Colonic mucosa (tissue), 4 donors: ENCODE data around the gene COPS4. TPM values are rescaled to one million over a fixed set of nuclear protein-coding genes. Genes with fewer than 3 reads are reported as not detected.
"Not testable (repeated sequence)": the region's sequence is repeated elsewhere in the genome, so short reads cannot be mapped to it uniquely, and the experiment has no call there.

Experiments used
- DNase-seq: peaks from one replicate; pipeline ENCODE4 v3.0.0-alpha.2; 2020
- H3K27ac ChIP-seq: fragments of 200-600 bp; one replicate; pipeline ENCODE4 v1.8.0; 2021
- H3K27me3 ChIP-seq: fragments of 200-600 bp; one replicate; pipeline ENCODE4 v1.8.0; 2021
- H3K36me3 ChIP-seq: fragments of 200-600 bp; one replicate; pipeline ENCODE4 v1.8.0; 2021
- H3K4me1 ChIP-seq: fragments of 200-600 bp; one replicate; pipeline ENCODE4 v1.8.0; 2021; ENCODE audit warnings: mild to moderate bottlenecking
- H3K4me3 ChIP-seq: fragments of 200-600 bp; one replicate; pipeline ENCODE4 v1.8.0; 2021
- H3K9ac ChIP-seq, 2 donors: one replicate each; pipeline ENCODE4 v1.7.0; 2013; ENCODE audit warnings: control low read depth in 2 of 2, low read depth in 2 of 2, low read length in 2 of 2
- H3K9me3 ChIP-seq: fragments of 200-600 bp; one replicate; pipeline ENCODE4 v1.8.0; 2021
- intact Hi-C: fragments of 100-400 bp; cut with DNase I; formaldehyde crosslinking; loops from one replicate; pipeline ENCODE4 v1.14.1; 2022
- total RNA-seq, 2 donors: library from RNA; stranded (reverse); fragmentation: NEBNext Ultra II Directional in 1 of 2; extraction: Animal tissue kit (Norgen Biotek cat#: 25700) in 1 of 2; gene quantifications; one replicate each; pipeline ENCODE4 v1.2.1, GENCODE V29; 2021
- TF ChIP-seq, protein P1 (sequence below): fragments of 200-600 bp; IDR thresholded peaks from one replicate; pipeline ENCODE4 v1.8.0; 2022; ENCODE audit warnings: antibody characterized with exemption, mild to moderate bottlenecking
- donor health status: healthy.
- donor health status: DM: no; HTN: no; CAD: no.
- donor health status: DM: no; HTN: no; CAD: no.

COPS4 gene
- total RNA-seq, 2 donors from 2014 or later = 25.2 to 28.8 TPM

- no peaks in the 10 kb centered on the region for H3K36me3 ChIP-seq
- no peak for DNase-seq
These were observed 36.1 kb downstream of the COPS4 start for GRCh38 chr4:83071116-83071515.

DNA sequence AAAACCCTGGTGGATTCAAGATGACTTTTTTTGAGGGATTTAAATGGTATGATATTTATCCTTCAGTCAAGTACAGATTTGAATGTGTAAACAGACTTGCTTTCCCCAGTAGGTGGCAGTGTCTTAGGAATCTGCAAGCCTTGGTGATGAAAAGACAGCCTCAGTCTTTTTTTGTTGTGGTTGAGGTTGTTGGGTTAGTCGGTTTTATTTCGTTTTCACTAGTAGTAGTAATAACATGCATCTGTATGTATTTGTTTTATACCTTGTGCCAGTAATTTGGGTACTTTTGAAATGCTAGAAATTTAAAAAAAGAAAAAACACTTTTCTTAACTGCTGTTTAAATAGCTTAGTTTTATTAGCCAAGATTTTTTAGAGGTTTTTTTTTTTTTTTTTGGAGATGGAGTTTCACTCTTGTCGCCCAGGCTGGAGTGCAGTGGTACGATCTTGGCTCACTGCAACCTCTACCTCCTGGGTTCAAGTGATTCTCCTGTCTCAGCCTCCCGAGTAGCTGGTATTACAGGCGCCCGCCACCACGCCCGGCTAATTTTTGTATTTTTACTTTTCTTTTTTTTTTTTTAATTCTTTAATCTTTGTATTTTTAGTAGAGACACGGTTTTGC lies 39.2 kb downstream of the COPS4 start:
- H3K9ac ChIP-seq = no peak overlapping the region
- DNase-seq = peak; percentile 66
- intact Hi-C loops = loop anchor here (5.0 kb wide), 2 partner anchors 193 to 208 kb away; partner anchors contain the start of gene COQ2
- H3K27me3 ChIP-seq = no peaks in the 10 kb centered on the region
- H3K27ac ChIP-seq = no peak overlapping the region
- TF ChIP-seq, protein P1, sequence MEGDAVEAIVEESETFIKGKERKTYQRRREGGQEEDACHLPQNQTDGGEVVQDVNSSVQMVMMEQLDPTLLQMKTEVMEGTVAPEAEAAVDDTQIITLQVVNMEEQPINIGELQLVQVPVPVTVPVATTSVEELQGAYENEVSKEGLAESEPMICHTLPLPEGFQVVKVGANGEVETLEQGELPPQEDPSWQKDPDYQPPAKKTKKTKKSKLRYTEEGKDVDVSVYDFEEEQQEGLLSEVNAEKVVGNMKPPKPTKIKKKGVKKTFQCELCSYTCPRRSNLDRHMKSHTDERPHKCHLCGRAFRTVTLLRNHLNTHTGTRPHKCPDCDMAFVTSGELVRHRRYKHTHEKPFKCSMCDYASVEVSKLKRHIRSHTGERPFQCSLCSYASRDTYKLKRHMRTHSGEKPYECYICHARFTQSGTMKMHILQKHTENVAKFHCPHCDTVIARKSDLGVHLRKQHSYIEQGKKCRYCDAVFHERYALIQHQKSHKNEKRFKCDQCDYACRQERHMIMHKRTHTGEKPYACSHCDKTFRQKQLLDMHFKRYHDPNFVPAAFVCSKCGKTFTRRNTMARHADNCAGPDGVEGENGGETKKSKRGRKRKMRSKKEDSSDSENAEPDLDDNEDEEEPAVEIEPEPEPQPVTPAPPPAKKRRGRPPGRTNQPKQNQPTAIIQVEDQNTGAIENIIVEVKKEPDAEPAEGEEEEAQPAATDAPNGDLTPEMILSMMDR = peak; percentile 71
- H3K4me1 ChIP-seq = no peaks in the 10 kb centered on the region
- H3K4me3 ChIP-seq = no peak overlapping the region
- no peaks in the 10 kb centered on the region for H3K9me3 ChIP-seq
- no peaks in the 10 kb centered on the region for H3K36me3 ChIP-seq

More at GRCh38 chr4:83071116-83071515, 36.1 kb downstream of the COPS4 start:
- H3K9ac ChIP-seq = no peak overlapping the region
- no peaks in the 10 kb centered on the region for H3K9me3 ChIP-seq
- no peak overlapping the region for H3K27ac ChIP-seq
- intact Hi-C loops = loop anchor here (5.0 kb wide), 2 partner anchors 196 to 211 kb away; partner anchors contain the start of gene COQ2
- H3K4me3 ChIP-seq = no peak overlapping the region
- H3K4me1 ChIP-seq = no peaks in the 10 kb centered on the region
- no peaks in the 10 kb centered on the region for H3K27me3 ChIP-seq
- TF ChIP-seq, protein P1 = no peak

GRCh38 chr4:83074783-83075182 lies 39.8 kb downstream of the COPS4 start:
- H3K9ac ChIP-seq, H3K27me3 ChIP-seq, H3K4me3 ChIP-seq, H3K36me3 ChIP-seq, H3K9me3 ChIP-seq, H3K4me1 ChIP-seq, DNase-seq, H3K27ac ChIP-seq: not testable (repeated sequence)
- intact Hi-C loops = loop anchor here (5.0 kb wide), 2 partner anchors 193 to 208 kb away; partner anchors contain the start of gene COQ2

- Histone ChIP-seq H3K36me3 (no peaks in the 10 kb centered on the region), H3K4me3 (no peak overlapping the region), H3K27me3 (no peaks in the 10 kb centered on the region), H3K27ac (no peak overlapping the region), H3K4me1 (no peaks in the 10 kb centered on the region), H3K9ac (no peak overlapping the region), H3K9me3 (no peaks in the 10 kb centered on the region)
- TF ChIP-seq, protein P1 = no peak
- no peak for DNase-seq
- intact Hi-C loops = no loop called here
These were observed 40.5 kb downstream of the COPS4 start for GRCh38 chr4:83075311-83076095.

DNA sequence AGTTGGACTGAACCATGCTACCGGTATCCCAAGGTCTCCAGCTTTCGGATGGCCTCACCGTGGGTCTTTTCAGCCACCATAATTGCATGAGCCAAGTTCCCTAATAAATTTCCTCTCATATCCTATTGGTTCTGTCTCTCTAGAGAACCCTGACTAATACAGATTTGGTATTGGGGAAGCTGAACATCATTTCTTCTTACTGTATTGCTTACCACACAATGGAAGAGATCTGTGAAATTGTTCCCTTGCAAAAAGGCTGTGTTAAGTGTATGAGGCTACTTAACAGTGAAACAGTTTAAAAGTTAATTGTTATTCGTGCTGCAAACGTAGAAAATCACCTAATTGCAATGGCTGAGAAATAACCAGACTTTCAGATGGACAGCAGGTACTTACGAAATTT lies 45.6 kb downstream of the COPS4 start:
- DNase-seq = no peak
- Histone ChIP-seq H3K4me3 (no peak overlapping the region), H3K27ac (no peak overlapping the region), H3K36me3 (no peaks in the 10 kb centered on the region), H3K9ac (no peak overlapping the region), H3K4me1 (no peaks in the 10 kb centered on the region), H3K27me3 (no peaks in the 10 kb centered on the region), H3K9me3 (no peaks in the 10 kb centered on the region)
- intact Hi-C loops = no loop called here
- TF ChIP-seq, protein P1 = no peak

GRCh38 chr4:83082777-83083176 lies 47.8 kb downstream of the COPS4 start:
- no peak overlapping the region for H3K4me3 ChIP-seq
- TF ChIP-seq, protein P1 = no peak
- no peaks in the 10 kb centered on the region for H3K9me3 ChIP-seq
- H3K27me3 ChIP-seq = no peaks in the 10 kb centered on the region
- H3K9ac ChIP-seq = no peak overlapping the region
- H3K27ac ChIP-seq = no peak overlapping the region
- no peak for DNase-seq
- intact Hi-C loops = no loop called here
- no peaks in the 10 kb centered on the region for H3K36me3 ChIP-seq
- H3K4me1 ChIP-seq = no peaks in the 10 kb centered on the region
